Glutamatergic neuron (in vitro differentiated cells): ENCODE results near the gene DES. TPM values are rescaled to one million over a fixed set of nuclear protein-coding genes. Genes with fewer than 3 reads are reported as not detected.

Experiments
- DNase-seq: peaks from one replicate; pipeline ENCODE4 v3.0.0; 2022
- H3K27ac Mint-ChIP-seq: one replicate; pipeline ENCODE4 v1.8.0; 2020; ENCODE audit warnings: mild to moderate bottlenecking, mixed read lengths, inconsistent platforms; ENCODE audit not compliant: unreplicated experiment
- H3K27me3 Mint-ChIP-seq: one replicate; pipeline ENCODE4 v1.8.0; 2020; ENCODE audit warnings: mild to moderate bottlenecking, moderate library complexity, mixed read lengths, inconsistent platforms; ENCODE audit not compliant: unreplicated experiment
- H3K36me3 Mint-ChIP-seq: one replicate; pipeline ENCODE4 v1.8.0; 2020; ENCODE audit warnings: mild to moderate bottlenecking, mixed read lengths, inconsistent platforms; ENCODE audit not compliant: unreplicated experiment
- H3K4me1 Mint-ChIP-seq: one replicate; pipeline ENCODE4 v1.8.0; 2020; ENCODE audit warnings: mild to moderate bottlenecking, low read depth, mixed read lengths, inconsistent platforms; ENCODE audit not compliant: unreplicated experiment
- H3K4me3 Mint-ChIP-seq: one replicate; pipeline ENCODE4 v1.8.0; 2020; ENCODE audit warnings: mild to moderate bottlenecking, mixed read lengths, inconsistent platforms; ENCODE audit not compliant: unreplicated experiment
- H3K9me3 Mint-ChIP-seq: one replicate; pipeline ENCODE4 v1.8.0; 2020; ENCODE audit warnings: mild to moderate bottlenecking, moderate library complexity, mixed read lengths, inconsistent platforms; ENCODE audit not compliant: unreplicated experiment
- total RNA-seq: library from RNA; stranded (reverse); fragmentation: NEBNext Ultra II Directional; extraction: Animal tissue kit (Norgen Biotek cat#: 25700); gene quantifications from one replicate; pipeline ENCODE4 v1.2.1, GENCODE V29; 2021; ENCODE audit not compliant: unreplicated experiment
- TF ChIP-seq, protein P1 (sequence below): fragments of 200-600 bp; sonication (generic); IDR thresholded peaks from one replicate; pipeline ENCODE4 v1.5.0; 2021; ENCODE audit not compliant: partially characterized antibody, unreplicated experiment

Gene DES
- total RNA-seq, 1 donor from 2014 or later: 1.3 TPM

GRCh38 chr2:219423652-219424377, 5.6 kb downstream of the DES start:
- no peak for DNase-seq
- H3K4me3 Mint-ChIP-seq: no peak overlapping the region
- no peaks in the 10 kb centered on the region for H3K4me1 Mint-ChIP-seq
- peaks cover 3% of the 10 kb centered on the region for H3K9me3 Mint-ChIP-seq
- peaks cover 7% of the 10 kb centered on the region for H3K27me3 Mint-ChIP-seq
- no peak overlapping the region for H3K27ac Mint-ChIP-seq
- H3K36me3 Mint-ChIP-seq: no peaks in the 10 kb centered on the region
- TF ChIP-seq, protein P1, sequence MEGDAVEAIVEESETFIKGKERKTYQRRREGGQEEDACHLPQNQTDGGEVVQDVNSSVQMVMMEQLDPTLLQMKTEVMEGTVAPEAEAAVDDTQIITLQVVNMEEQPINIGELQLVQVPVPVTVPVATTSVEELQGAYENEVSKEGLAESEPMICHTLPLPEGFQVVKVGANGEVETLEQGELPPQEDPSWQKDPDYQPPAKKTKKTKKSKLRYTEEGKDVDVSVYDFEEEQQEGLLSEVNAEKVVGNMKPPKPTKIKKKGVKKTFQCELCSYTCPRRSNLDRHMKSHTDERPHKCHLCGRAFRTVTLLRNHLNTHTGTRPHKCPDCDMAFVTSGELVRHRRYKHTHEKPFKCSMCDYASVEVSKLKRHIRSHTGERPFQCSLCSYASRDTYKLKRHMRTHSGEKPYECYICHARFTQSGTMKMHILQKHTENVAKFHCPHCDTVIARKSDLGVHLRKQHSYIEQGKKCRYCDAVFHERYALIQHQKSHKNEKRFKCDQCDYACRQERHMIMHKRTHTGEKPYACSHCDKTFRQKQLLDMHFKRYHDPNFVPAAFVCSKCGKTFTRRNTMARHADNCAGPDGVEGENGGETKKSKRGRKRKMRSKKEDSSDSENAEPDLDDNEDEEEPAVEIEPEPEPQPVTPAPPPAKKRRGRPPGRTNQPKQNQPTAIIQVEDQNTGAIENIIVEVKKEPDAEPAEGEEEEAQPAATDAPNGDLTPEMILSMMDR: no peak

DNA sequence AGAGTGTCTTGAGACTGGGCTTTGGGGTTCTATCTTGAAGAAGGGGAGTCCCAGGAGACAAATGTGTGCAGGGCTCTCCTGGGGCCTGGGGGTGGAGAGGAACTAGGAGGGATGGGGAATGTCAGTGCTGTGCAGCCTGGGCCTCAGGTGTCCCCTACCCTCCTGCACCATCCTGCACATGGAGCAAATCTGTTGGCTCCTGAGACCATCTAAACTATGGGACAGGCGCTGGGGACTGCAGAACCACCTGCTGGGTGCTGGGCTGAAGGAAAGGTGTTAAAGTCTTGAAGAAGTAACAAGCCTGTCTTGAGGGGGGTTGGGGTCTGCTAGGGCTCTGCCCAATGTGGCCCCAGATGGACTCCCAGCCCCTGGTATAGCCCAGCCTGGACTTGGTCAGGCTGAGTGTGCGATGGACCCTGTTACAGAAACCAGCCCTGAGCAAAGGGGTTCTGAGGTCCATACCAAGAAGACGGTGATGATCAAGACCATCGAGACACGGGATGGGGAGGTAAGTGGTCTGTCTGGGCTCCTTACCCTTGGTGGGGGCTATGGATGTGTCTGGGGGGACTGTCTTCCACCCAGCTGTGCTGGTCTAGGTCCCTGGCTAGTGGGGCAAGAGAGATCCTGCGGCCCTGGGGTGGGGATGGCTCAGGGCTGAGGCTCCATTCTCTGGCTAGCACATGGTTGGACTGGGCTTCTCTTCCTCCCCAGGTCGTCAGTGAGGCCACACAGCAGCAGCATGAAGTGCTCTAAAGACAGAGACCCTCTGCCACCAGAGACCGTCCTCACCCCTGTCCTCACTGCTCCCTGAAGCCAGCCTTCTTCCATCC, 7.3 kb downstream of the DES start:
- peaks cover 6% of the 10 kb centered on the region for H3K4me1 Mint-ChIP-seq
- no peaks in the 10 kb centered on the region for H3K36me3 Mint-ChIP-seq
- no peak for DNase-seq
- no peak overlapping the region for H3K4me3 Mint-ChIP-seq
- no peak overlapping the region for H3K27ac Mint-ChIP-seq
- H3K27me3 Mint-ChIP-seq: peaks cover 5% of the 10 kb centered on the region
- peaks cover 5% of the 10 kb centered on the region for H3K9me3 Mint-ChIP-seq
- TF ChIP-seq, protein P1: no peak

- Mint-ChIP-seq H3K4me3 (no peak overlapping the region), H3K27me3 (peaks cover 5% of the 10 kb centered on the region), H3K27ac (no peak overlapping the region), H3K9me3 (peaks cover 5% of the 10 kb centered on the region), H3K36me3 (no peaks in the 10 kb centered on the region), H3K4me1 (peaks cover 7% of the 10 kb centered on the region)
- no peak for DNase-seq
- TF ChIP-seq, protein P1: no peak
These were observed 7.9 kb downstream of the DES start for GRCh38 chr2:219426068-219426443.

DNA sequence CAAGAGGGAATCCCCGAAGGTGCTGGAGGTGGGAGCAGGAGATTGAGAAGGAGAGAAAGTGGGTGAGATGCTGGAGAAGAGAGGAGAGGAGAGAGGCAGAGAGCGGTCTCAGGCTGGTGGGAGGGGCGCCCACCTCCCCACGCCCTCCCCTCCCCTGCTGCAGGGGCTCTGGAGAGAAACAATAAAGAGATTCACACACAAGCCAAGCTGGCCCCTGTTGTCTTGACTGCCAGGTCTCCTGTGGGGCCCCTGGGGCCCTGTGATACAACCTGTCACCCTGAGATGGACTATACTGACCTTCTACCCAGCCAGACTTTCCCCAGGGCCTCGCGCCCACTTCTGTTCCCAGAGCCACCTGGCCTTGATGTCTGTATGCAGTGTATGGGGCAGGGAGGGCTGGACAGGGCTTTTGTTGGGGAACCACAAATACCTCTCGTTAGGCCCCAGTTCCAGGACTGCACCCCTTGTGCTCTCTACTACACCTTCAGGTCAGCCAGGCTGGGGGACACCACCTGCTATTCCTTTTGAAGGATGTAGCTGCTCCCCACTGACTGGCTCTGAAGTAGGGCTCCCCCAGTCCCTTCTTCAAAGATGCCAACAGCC, 8.5 kb downstream of the DES start:
- no peak overlapping the region for H3K27ac Mint-ChIP-seq
- H3K27me3 Mint-ChIP-seq: peaks cover 9% of the 10 kb centered on the region
- DNase-seq: no peak
- peaks cover 12% of the 10 kb centered on the region for H3K4me1 Mint-ChIP-seq
- no peaks in the 10 kb centered on the region for H3K36me3 Mint-ChIP-seq
- H3K9me3 Mint-ChIP-seq: peaks cover 8% of the 10 kb centered on the region
- no peak overlapping the region for H3K4me3 Mint-ChIP-seq
- TF ChIP-seq, protein P1: no peak

DNA sequence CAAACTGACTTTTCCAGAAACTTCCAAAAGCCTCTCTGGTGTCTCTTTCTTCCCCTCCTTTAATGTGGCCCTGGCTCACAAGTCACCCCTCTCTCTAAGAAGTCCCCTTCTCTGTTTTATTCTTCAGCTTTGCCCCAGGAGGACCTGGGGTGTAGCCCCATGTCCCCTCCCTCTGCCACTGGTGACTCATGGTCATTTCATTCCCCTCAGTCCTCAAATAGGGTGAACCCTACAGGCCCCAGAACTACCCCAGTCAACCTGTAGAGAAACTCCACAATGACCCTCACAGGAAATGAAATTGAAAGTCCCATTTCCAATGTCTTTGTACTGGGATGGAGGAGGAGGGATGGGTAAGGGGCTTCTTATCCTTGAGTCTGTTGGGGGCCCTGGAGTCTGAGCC, 10.3 kb downstream of the DES start:
- TF ChIP-seq, protein P1: no peak
- H3K9me3 Mint-ChIP-seq: peaks cover 9% of the 10 kb centered on the region
- H3K4me1 Mint-ChIP-seq: peaks cover 12% of the 10 kb centered on the region
- H3K36me3 Mint-ChIP-seq: no peaks in the 10 kb centered on the region
- peaks cover 9% of the 10 kb centered on the region for H3K27me3 Mint-ChIP-seq
- H3K4me3 Mint-ChIP-seq: no peak overlapping the region
- H3K27ac Mint-ChIP-seq: no peak overlapping the region
- no peak for DNase-seq
